Chondrocyte (in vitro differentiated cells): Measurements from ENCODE around the gene KRTAP1-5. TPM values are rescaled to one million over a fixed set of nuclear protein-coding genes. Genes with fewer than 3 reads are reported as not detected.

Experiments
- DNase-seq: peaks from one replicate; pipeline ENCODE4 v3.0.0; 2021; ENCODE audit warnings: mixed read lengths, low spot score
- H3K27ac Mint-ChIP-seq: one replicate; pipeline ENCODE4 v1.8.0; 2021; ENCODE audit warnings: mild to moderate bottlenecking, moderate library complexity, mixed read lengths; ENCODE audit not compliant: unreplicated experiment
- H3K27me3 Mint-ChIP-seq: 2 replicates; pipeline ENCODE4 v1.8.0; 2021; ENCODE audit warnings: low read depth, mixed read lengths
- H3K36me3 Mint-ChIP-seq: 2 replicates; pipeline ENCODE4 v1.8.0; 2021; ENCODE audit warnings: low read depth, mixed read lengths
- H3K4me1 Mint-ChIP-seq: 2 replicates; pipeline ENCODE4 v1.8.0; 2021; ENCODE audit warnings: low read depth, mild to moderate bottlenecking, mixed read lengths
- H3K4me3 Mint-ChIP-seq: one replicate; pipeline ENCODE4 v1.8.0; 2021; ENCODE audit warnings: mild to moderate bottlenecking, moderate library complexity, mixed read lengths; ENCODE audit not compliant: unreplicated experiment
- H3K9me3 Mint-ChIP-seq: 2 replicates; pipeline ENCODE4 v1.8.0; 2021; ENCODE audit warnings: low read depth, mixed read lengths
- total RNA-seq: library from RNA; stranded (reverse); gene quantifications from 3 replicates; pipeline ENCODE4 v1.2.1, GENCODE V29; 2021
- TF ChIP-seq, protein P1 (sequence below): fragments of 200-600 bp; sonication (generic); IDR thresholded peaks from 2 replicates; pipeline ENCODE4 v1.5.0; 2021; ENCODE audit warnings: antibody characterized with exemption, mild to moderate bottlenecking, moderate library complexity

Gene KRTAP1-5
- total RNA-seq, 1 donor from 2014 or later, result not detected

DNA sequence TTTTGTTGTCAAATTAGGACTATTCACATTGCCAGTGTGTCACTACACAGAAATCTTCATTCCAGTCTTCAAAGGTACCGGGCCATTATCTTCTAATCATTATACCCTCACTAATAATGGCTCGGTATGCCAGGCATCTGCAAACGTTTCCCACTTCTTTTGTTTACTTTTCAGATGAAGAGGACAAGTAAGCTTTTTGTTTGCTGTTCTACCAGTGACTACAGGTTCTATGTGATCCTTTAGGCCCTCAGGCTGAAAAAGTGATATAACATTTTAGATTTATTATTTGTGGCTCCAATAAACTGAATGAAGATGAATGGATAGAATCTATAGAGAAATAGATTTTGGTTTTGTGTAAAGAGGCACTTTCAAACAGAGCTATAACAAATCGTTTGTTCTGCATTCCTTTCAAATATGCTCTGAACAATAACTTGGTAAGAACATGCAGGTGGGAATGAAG, 17.7 kb downstream of the KRTAP1-5 start:
- Mint-ChIP-seq H3K4me1 (peaks cover 4% of the 10 kb centered on the region), H3K27me3 (peaks cover 2% of the 10 kb centered on the region), H3K9me3 (no peaks in the 10 kb centered on the region), H3K36me3 (no peaks in the 10 kb centered on the region), H3K27ac (no peak overlapping the region), H3K4me3 (no peak overlapping the region)
- TF ChIP-seq, protein P1, sequence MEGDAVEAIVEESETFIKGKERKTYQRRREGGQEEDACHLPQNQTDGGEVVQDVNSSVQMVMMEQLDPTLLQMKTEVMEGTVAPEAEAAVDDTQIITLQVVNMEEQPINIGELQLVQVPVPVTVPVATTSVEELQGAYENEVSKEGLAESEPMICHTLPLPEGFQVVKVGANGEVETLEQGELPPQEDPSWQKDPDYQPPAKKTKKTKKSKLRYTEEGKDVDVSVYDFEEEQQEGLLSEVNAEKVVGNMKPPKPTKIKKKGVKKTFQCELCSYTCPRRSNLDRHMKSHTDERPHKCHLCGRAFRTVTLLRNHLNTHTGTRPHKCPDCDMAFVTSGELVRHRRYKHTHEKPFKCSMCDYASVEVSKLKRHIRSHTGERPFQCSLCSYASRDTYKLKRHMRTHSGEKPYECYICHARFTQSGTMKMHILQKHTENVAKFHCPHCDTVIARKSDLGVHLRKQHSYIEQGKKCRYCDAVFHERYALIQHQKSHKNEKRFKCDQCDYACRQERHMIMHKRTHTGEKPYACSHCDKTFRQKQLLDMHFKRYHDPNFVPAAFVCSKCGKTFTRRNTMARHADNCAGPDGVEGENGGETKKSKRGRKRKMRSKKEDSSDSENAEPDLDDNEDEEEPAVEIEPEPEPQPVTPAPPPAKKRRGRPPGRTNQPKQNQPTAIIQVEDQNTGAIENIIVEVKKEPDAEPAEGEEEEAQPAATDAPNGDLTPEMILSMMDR, result no peak
- no peak for DNase-seq

DNA sequence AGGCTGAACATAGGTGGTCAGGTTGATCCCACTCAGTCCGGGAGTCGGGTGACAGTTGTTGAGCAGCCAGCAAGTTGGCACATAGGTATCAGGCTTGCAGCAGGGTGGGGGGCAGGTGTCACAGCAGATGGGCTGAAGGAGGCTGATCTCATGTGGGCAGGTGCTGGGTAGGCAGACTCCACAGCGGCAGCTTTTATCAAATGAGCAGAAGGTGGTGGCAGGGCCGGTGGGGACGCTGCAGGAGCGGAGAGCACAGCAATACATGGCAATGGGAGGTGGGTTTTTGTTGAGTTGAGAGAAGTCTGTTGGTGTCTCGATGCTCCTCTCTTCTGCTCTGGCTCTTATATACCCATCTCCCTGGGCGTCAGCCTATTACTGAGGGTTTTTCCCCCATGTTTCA, 18.2 kb downstream of the KRTAP1-5 start, which contains the start of gene KRTAP3-1:
TSS of gene KRTAP3-1 (minus strand) at position 318 of the 400 bp plus-strand sequence. CDS start at position 264, 54 bp downstream.
- Mint-ChIP-seq H3K27me3 (peaks cover 2% of the 10 kb centered on the region), H3K4me3 (no peak within 1 kb of the TSS), H3K4me1 (peaks cover 4% of the 10 kb centered on the region), H3K9me3 (no peaks in the 10 kb centered on the region), H3K27ac (no peak within 1 kb of the TSS), H3K36me3 (no peaks in the 10 kb centered on the region)
- no peak for DNase-seq
- TF ChIP-seq, protein P1, result no peak

DNA sequence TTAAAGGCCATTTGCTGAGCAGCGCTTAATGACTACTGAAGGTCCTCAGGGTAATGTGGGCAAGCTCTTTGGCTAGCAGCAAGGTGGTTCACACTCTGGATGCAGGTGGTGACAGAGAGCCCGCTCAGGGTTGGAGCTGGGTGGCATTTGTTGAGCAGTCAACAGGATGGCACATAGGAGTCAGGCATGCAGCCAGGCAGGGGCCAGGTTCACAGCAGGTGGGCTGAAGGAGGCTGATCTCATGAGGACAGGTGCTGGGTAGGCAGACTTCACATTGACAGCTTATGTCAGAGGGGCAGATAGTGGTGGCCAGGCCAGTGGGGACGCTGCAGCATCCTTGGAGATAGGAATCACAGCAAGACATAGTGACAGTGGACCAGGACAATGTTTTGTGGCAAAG, 22.6 kb downstream of the KRTAP1-5 start:
- TF ChIP-seq, protein P1, result no peak

DNA sequence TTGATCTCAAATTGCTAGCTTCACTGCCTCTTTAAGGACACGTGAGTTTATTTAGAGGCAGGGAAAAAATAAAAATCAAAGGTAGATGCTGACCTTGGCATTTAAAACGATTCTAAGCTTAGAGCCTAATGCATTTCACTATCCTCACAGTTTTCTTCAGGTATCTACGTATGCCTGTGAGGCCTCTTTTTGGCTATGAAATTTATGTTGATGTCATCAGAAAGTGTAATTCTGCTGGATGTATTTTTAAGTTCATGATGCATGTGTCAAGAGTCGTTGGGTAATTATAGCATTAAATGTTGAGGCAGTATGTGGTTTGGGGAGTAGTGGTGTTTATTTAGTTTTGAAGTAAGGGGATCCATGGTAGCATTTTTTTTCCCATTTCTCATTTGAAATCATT, 23.1 kb downstream of the KRTAP1-5 start:
- TF ChIP-seq, protein P1, result no peak
- H3K27ac Mint-ChIP-seq, result no peak overlapping the region
- no peak overlapping the region for H3K4me3 Mint-ChIP-seq
- no peaks in the 10 kb centered on the region for H3K36me3 Mint-ChIP-seq
- H3K27me3 Mint-ChIP-seq, result peaks cover 2% of the 10 kb centered on the region
- no peak for DNase-seq
- H3K9me3 Mint-ChIP-seq, result no peaks in the 10 kb centered on the region
- H3K4me1 Mint-ChIP-seq, result peaks cover 3% of the 10 kb centered on the region

More for the DNA sequence above, 22.6 kb downstream of the KRTAP1-5 start:
- H3K27me3 Mint-ChIP-seq, result peaks cover 2% of the 10 kb centered on the region
- no peak for DNase-seq
- peaks cover 3% of the 10 kb centered on the region for H3K4me1 Mint-ChIP-seq
- H3K27ac Mint-ChIP-seq, result no peak overlapping the region
- H3K36me3 Mint-ChIP-seq, result no peaks in the 10 kb centered on the region
- no peaks in the 10 kb centered on the region for H3K9me3 Mint-ChIP-seq
- H3K4me3 Mint-ChIP-seq, result no peak overlapping the region

DNA sequence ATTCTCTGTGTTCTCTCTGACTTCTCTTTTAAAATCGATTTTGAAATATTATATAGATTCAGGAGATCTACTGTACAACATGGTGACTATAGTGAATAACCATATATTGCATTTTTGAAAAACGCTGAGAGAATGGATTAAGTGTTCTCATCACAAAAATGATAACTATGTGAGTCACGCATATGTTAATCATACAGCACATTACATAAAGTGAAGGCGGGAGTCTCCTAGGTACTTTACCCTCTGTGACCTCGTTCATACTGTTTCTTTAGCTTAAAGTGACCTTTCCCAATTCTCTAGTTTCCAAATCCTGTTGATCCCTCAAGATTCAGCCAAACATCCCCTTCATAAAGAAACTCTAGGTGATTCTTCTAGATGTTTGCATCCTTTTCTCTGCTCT, 24.2 kb downstream of the KRTAP1-5 start:
- Mint-ChIP-seq H3K27me3 (peaks cover 2% of the 10 kb centered on the region), H3K27ac (no peak overlapping the region), H3K4me1 (peaks cover 3% of the 10 kb centered on the region), H3K36me3 (no peaks in the 10 kb centered on the region), H3K4me3 (no peak overlapping the region), H3K9me3 (no peaks in the 10 kb centered on the region)
- DNase-seq, result no peak
- TF ChIP-seq, protein P1, result no peak
